ENCODE results near the gene CTCF.
"Not testable (repeated sequence)": the region's sequence is repeated elsewhere in the genome, so short reads cannot be mapped to it uniquely, and the experiment has no call there.

The CTCF gene

GRCh38 chr16:67562526-67562917, at the start of gene CTCF:
Gene CTCF (plus strand): TSS chr16:67562526. CDS start chr16:67610833, 48,307 bp downstream.
- peak within 1 kb of the TSS; percentile 89 for H3K4me3 ChIP-seq (ENCODE audit: low read depth, low read length)
- peaks cover 13% of the 10 kb centered on the region for H3K4me1 ChIP-seq (ENCODE audit: control insufficient read depth, insufficient read depth, low read length, unreplicated experiment)
- H3K79me2 ChIP-seq (ENCODE audit: control insufficient read depth, insufficient read depth, low read length, unreplicated experiment), result peaks cover 47% of the 10 kb centered on the region
- no peaks in the 10 kb centered on the region for H3K27me3 ChIP-seq (ENCODE audit: insufficient read depth, low read length)
- H3K27ac ChIP-seq (ENCODE audit: low read depth, low read length), result peak within 1 kb of the TSS; percentile 98
- peak within 1 kb of the TSS; percentile 90 for H2AFZ ChIP-seq (ENCODE audit: low read length, unreplicated experiment)
- H3K36me3 ChIP-seq (ENCODE audit: insufficient read depth, low read length), result no peaks in the 10 kb centered on the region

GRCh38 chr16:67513892-67514291, 48.4 kb upstream of the CTCF start:
- not testable (repeated sequence) for H3K27me3 ChIP-seq (ENCODE audit: insufficient read depth, low read length); H3K4me3 ChIP-seq (ENCODE audit: low read depth, low read length); H3K36me3 ChIP-seq (ENCODE audit: insufficient read depth, low read length); H2AFZ ChIP-seq (ENCODE audit: low read length, unreplicated experiment); H3K79me2 ChIP-seq (ENCODE audit: control insufficient read depth, insufficient read depth, low read length, unreplicated experiment); H3K27ac ChIP-seq (ENCODE audit: low read depth, low read length)
- peaks cover 12% of the 10 kb centered on the region for H3K4me1 ChIP-seq (ENCODE audit: control insufficient read depth, insufficient read depth, low read length, unreplicated experiment)

GRCh38 chr16:67514382-67514828, 47.9 kb upstream of the CTCF start:
- Histone ChIP-seq H3K4me3 (ENCODE audit: low read depth, low read length) (no peak overlapping the region), H3K27ac (ENCODE audit: low read depth, low read length) (no peak overlapping the region), H3K36me3 (ENCODE audit: insufficient read depth, low read length) (no peaks in the 10 kb centered on the region), H3K4me1 (ENCODE audit: control insufficient read depth, insufficient read depth, low read length, unreplicated experiment) (peaks cover 12% of the 10 kb centered on the region), H3K27me3 (ENCODE audit: insufficient read depth, low read length) (no peaks in the 10 kb centered on the region), H2AFZ (ENCODE audit: low read length, unreplicated experiment) (no peak overlapping the region), H3K79me2 (ENCODE audit: control insufficient read depth, insufficient read depth, low read length, unreplicated experiment) (no peaks in the 10 kb centered on the region)

GRCh38 chr16:67516296-67517154, 45.8 kb upstream of the CTCF start:
- Histone ChIP-seq H3K27me3 (ENCODE audit: insufficient read depth, low read length) (no peaks in the 10 kb centered on the region), H3K36me3 (ENCODE audit: insufficient read depth, low read length) (no peaks in the 10 kb centered on the region), H3K4me1 (ENCODE audit: control insufficient read depth, insufficient read depth, low read length, unreplicated experiment) (peaks cover 12% of the 10 kb centered on the region), H3K4me3 (ENCODE audit: low read depth, low read length) (no peak overlapping the region), H2AFZ (ENCODE audit: low read length, unreplicated experiment) (no peak overlapping the region), H3K27ac (ENCODE audit: low read depth, low read length) (no peak overlapping the region), H3K79me2 (ENCODE audit: control insufficient read depth, insufficient read depth, low read length, unreplicated experiment) (no peaks in the 10 kb centered on the region)

GRCh38 chr16:67517155-67517445, 45.2 kb upstream of the CTCF start:
- Histone ChIP-seq H3K27me3 (ENCODE audit: insufficient read depth, low read length) (no peaks in the 10 kb centered on the region), H3K4me3 (ENCODE audit: low read depth, low read length) (no peak overlapping the region), H3K27ac (ENCODE audit: low read depth, low read length) (no peak overlapping the region), H3K36me3 (ENCODE audit: insufficient read depth, low read length) (no peaks in the 10 kb centered on the region), H2AFZ (ENCODE audit: low read length, unreplicated experiment) (no peak overlapping the region), H3K4me1 (ENCODE audit: control insufficient read depth, insufficient read depth, low read length, unreplicated experiment) (peaks cover 12% of the 10 kb centered on the region), H3K79me2 (ENCODE audit: control insufficient read depth, insufficient read depth, low read length, unreplicated experiment) (no peaks in the 10 kb centered on the region)

- Histone ChIP-seq H3K27me3 (ENCODE audit: insufficient read depth, low read length) (no peaks in the 10 kb centered on the region), H3K79me2 (ENCODE audit: control insufficient read depth, insufficient read depth, low read length, unreplicated experiment) (no peaks in the 10 kb centered on the region), H3K36me3 (ENCODE audit: insufficient read depth, low read length) (no peaks in the 10 kb centered on the region), H2AFZ (ENCODE audit: low read length, unreplicated experiment) (no peak overlapping the region), H3K4me3 (ENCODE audit: low read depth, low read length) (no peak overlapping the region), H3K27ac (ENCODE audit: low read depth, low read length) (no peak overlapping the region), H3K4me1 (ENCODE audit: control insufficient read depth, insufficient read depth, low read length, unreplicated experiment) (peaks cover 12% of the 10 kb centered on the region)
Measured at GRCh38 chr16:67517661-67518423, 44.5 kb upstream of the CTCF start.

GRCh38 chr16:67518676-67519075, 43.6 kb upstream of the CTCF start:
- H3K27ac ChIP-seq (ENCODE audit: low read depth, low read length), result no peak overlapping the region
- H3K4me3 ChIP-seq (ENCODE audit: low read depth, low read length), result no peak overlapping the region
- no peak overlapping the region for H2AFZ ChIP-seq (ENCODE audit: low read length, unreplicated experiment)
- H3K27me3 ChIP-seq (ENCODE audit: insufficient read depth, low read length), result no peaks in the 10 kb centered on the region
- peaks cover 12% of the 10 kb centered on the region for H3K4me1 ChIP-seq (ENCODE audit: control insufficient read depth, insufficient read depth, low read length, unreplicated experiment)
- no peaks in the 10 kb centered on the region for H3K79me2 ChIP-seq (ENCODE audit: control insufficient read depth, insufficient read depth, low read length, unreplicated experiment)
- H3K36me3 ChIP-seq (ENCODE audit: insufficient read depth, low read length), result no peaks in the 10 kb centered on the region

GRCh38 chr16:67519242-67519641, 43.1 kb upstream of the CTCF start:
- no peaks in the 10 kb centered on the region for H3K36me3 ChIP-seq (ENCODE audit: insufficient read depth, low read length)
- H3K27ac ChIP-seq (ENCODE audit: low read depth, low read length), result no peak overlapping the region
- peaks cover 12% of the 10 kb centered on the region for H3K4me1 ChIP-seq (ENCODE audit: control insufficient read depth, insufficient read depth, low read length, unreplicated experiment)
- no peak overlapping the region for H3K4me3 ChIP-seq (ENCODE audit: low read depth, low read length)
- no peaks in the 10 kb centered on the region for H3K79me2 ChIP-seq (ENCODE audit: control insufficient read depth, insufficient read depth, low read length, unreplicated experiment)
- no peaks in the 10 kb centered on the region for H3K27me3 ChIP-seq (ENCODE audit: insufficient read depth, low read length)
- no peak overlapping the region for H2AFZ ChIP-seq (ENCODE audit: low read length, unreplicated experiment)

GRCh38 chr16:67521095-67521804, 41.1 kb upstream of the CTCF start:
- Histone ChIP-seq H3K79me2 (ENCODE audit: control insufficient read depth, insufficient read depth, low read length, unreplicated experiment) (no peaks in the 10 kb centered on the region), H3K27me3 (ENCODE audit: insufficient read depth, low read length) (no peaks in the 10 kb centered on the region), H3K4me3 (ENCODE audit: low read depth, low read length) (peak overlapping the region; percentile 69), H3K36me3 (ENCODE audit: insufficient read depth, low read length) (no peaks in the 10 kb centered on the region), H3K4me1 (ENCODE audit: control insufficient read depth, insufficient read depth, low read length, unreplicated experiment) (peaks cover 9% of the 10 kb centered on the region), H2AFZ (ENCODE audit: low read length, unreplicated experiment) (peak overlapping the region; percentile 43), H3K27ac (ENCODE audit: low read depth, low read length) (peak overlapping the region; percentile 72)

- Histone ChIP-seq H3K4me3 (ENCODE audit: low read depth, low read length) (no peak overlapping the region), H3K27me3 (ENCODE audit: insufficient read depth, low read length) (no peaks in the 10 kb centered on the region), H3K4me1 (ENCODE audit: control insufficient read depth, insufficient read depth, low read length, unreplicated experiment) (peaks cover 4% of the 10 kb centered on the region), H3K36me3 (ENCODE audit: insufficient read depth, low read length) (no peaks in the 10 kb centered on the region), H2AFZ (ENCODE audit: low read length, unreplicated experiment) (no peak overlapping the region), H3K27ac (ENCODE audit: low read depth, low read length) (no peak overlapping the region), H3K79me2 (ENCODE audit: control insufficient read depth, insufficient read depth, low read length, unreplicated experiment) (peaks cover 11% of the 10 kb centered on the region)
Measured at GRCh38 chr16:67525176-67525860, 37.0 kb upstream of the CTCF start.

All from ACC112 (cell line).